Testis (tissue), 2 donors: ENCODE results near the gene SYNRG.

ENCODE experiments used
- POLR2A ChIP-seq: fragments of 450-650 bp; IDR thresholded peaks from one replicate; pipeline ENCODE4 v1.6.1; 2017; ENCODE audit warnings: antibody characterized with exemption, mild to moderate bottlenecking, moderate library complexity
- TF ChIP-seq, protein P1 (sequence below), 3 experiments: fragments of 450-650 bp in 2 of 3; fragments of 200-600 bp in 1 of 3; sonication (generic) in 1 of 3; IDR thresholded peaks; one replicate each; pipeline ENCODE4 v1.5.1; 2016 to 2019; ENCODE audit warnings: antibody characterized with exemption in 3 of 3, mild to moderate bottlenecking in 2 of 3, moderate library complexity in 1 of 3

DNA sequence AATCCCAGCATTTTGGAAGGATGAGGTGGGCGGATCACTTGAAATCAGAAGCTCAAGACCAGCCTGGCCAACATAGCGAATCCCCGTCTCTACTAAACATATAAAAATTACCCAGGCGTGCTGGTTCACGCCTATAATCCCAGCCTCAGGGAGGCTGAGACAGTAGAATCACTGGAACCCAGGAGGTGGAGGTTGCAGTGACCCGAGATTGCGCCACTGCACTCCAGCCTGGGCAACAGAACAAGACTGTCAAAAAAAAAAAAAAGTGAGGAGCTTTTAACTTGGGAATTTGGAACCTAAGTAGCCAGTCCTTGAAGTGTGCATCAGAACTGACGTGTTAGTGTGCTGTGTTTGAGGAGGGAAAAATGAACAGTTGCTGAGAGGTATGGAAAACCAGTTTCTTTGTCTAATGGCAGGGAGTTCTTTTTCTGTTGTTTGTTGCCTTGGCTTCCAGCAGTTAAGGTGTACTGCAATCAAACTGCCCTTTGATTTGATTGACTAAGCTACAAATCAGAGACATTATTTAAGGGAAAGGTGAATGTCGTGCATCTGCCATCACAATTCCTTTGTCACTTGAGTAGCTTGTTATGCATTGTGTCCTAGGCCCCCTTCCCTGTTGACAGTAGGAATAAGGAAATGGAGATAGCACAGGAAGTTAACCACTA, 128.1 kb downstream of the SYNRG start:
- TF ChIP-seq, protein P1, sequence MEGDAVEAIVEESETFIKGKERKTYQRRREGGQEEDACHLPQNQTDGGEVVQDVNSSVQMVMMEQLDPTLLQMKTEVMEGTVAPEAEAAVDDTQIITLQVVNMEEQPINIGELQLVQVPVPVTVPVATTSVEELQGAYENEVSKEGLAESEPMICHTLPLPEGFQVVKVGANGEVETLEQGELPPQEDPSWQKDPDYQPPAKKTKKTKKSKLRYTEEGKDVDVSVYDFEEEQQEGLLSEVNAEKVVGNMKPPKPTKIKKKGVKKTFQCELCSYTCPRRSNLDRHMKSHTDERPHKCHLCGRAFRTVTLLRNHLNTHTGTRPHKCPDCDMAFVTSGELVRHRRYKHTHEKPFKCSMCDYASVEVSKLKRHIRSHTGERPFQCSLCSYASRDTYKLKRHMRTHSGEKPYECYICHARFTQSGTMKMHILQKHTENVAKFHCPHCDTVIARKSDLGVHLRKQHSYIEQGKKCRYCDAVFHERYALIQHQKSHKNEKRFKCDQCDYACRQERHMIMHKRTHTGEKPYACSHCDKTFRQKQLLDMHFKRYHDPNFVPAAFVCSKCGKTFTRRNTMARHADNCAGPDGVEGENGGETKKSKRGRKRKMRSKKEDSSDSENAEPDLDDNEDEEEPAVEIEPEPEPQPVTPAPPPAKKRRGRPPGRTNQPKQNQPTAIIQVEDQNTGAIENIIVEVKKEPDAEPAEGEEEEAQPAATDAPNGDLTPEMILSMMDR (IDR thresholded peaks at IDR 0.05), result no peak
- TF ChIP-seq POLR2A, result no peak
